ENCODE data around the gene MEST. TPM values are rescaled to one million over a fixed set of nuclear protein-coding genes. Genes with fewer than 3 reads are reported as not detected.

MEST gene
- total and polyA plus RNA-seq, 2 donors (not counting 1 experiment from before 2014, with no cell fraction given), result 38.8 to 382 TPM

DNA sequence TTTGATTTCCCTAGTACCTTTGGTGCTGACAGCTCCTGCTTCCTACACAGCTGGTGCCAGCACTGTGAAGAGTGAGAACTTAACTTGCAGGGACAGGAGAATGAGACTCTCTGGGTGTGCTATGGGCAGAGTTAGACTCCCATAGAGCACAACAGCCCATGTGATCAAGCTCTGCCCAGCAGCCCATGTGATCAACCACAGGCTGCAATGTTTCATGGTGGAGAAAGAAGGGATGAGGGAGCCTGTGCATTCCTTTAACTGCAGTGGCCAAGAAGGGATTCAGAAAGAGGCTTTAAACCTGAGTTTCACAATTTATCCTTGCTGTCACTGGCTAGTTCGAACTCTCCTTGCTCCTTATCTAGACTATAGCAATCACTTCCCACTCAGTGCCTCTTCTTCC is 10.0 kb upstream of the MEST start:
- H3K79me2 ChIP-seq (ENCODE audit: control insufficient read depth, insufficient read depth, low read length), result no peaks in the 10 kb centered on the region
- no peak overlapping the region for H3K27ac ChIP-seq (ENCODE audit: insufficient read depth, low read length)
- no peaks in the 10 kb centered on the region for H3K9me3 ChIP-seq (ENCODE audit: control insufficient read depth, insufficient read depth, low read depth, low read length)
- no peak overlapping the region for H3K4me3 ChIP-seq (replicated peaks in 1 of 4; ENCODE audit: control extremely low read depth in 1 of 4, insufficient read depth in 1 of 4, low read depth in 3 of 4, low read length in 4 of 4)
- H3K9ac ChIP-seq (ENCODE audit: insufficient read depth, low read length), result no peak overlapping the region
- no peaks in the 10 kb centered on the region for H3K27me3 ChIP-seq (ENCODE audit: control insufficient read depth, insufficient read depth, low read length)
- no peak overlapping the region for H3K4me2 ChIP-seq (ENCODE audit: extremely low read depth, insufficient read depth, low read length)
- H4K20me1 ChIP-seq (ENCODE audit: control insufficient read depth, extremely low read depth, insufficient read depth, low read length), result no peaks in the 10 kb centered on the region
- TF ChIP-seq EZH2 (IDR thresholded peaks at IDR 0.05; ENCODE audit: low read length, missing control alignments), result no peak
- TF ChIP-seq, protein P1, sequence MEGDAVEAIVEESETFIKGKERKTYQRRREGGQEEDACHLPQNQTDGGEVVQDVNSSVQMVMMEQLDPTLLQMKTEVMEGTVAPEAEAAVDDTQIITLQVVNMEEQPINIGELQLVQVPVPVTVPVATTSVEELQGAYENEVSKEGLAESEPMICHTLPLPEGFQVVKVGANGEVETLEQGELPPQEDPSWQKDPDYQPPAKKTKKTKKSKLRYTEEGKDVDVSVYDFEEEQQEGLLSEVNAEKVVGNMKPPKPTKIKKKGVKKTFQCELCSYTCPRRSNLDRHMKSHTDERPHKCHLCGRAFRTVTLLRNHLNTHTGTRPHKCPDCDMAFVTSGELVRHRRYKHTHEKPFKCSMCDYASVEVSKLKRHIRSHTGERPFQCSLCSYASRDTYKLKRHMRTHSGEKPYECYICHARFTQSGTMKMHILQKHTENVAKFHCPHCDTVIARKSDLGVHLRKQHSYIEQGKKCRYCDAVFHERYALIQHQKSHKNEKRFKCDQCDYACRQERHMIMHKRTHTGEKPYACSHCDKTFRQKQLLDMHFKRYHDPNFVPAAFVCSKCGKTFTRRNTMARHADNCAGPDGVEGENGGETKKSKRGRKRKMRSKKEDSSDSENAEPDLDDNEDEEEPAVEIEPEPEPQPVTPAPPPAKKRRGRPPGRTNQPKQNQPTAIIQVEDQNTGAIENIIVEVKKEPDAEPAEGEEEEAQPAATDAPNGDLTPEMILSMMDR (conservative IDR thresholded peaks at IDR 0.05 in 1 of 2, IDR thresholded peaks at IDR 0.05 in 1 of 2; ENCODE audit: low read depth in 1 of 2, low read length in 2 of 2), result no peak
- DNase-seq (ENCODE audit: low read depth in 2 of 2), result peak; percentile 24 to 76
- H3K36me3 ChIP-seq (ENCODE audit: control insufficient read depth, insufficient read depth, low read length), result no peaks in the 10 kb centered on the region
- no peak overlapping the region for H2AFZ ChIP-seq (ENCODE audit: low read length)
- H3K4me1 ChIP-seq (ENCODE audit: control insufficient read depth, extremely low read depth, insufficient read depth, low read length), result no peaks in the 10 kb centered on the region

DNA sequence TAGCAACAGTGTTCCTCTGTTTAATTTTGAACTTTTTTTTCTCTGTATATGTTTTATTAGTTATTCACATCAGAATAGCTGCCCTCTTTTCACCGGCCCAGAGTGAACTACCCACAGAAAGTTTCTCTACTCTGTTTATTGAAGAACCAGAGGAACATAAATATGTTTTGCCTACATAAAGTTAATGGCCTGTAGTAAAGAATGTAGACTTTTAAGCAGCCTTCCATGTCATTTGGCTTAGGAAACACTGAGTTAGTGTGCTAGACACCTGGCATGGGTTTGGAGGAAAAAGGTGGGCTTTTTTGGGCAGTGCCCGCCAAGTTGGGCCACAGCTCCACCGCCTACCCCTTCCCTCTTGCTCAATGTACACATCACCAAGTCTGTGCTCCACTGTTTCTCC is 8.9 kb upstream of the MEST start:
- H4K20me1 ChIP-seq (ENCODE audit: control insufficient read depth, extremely low read depth, insufficient read depth, low read length), result no peaks in the 10 kb centered on the region
- H3K27ac ChIP-seq (ENCODE audit: insufficient read depth, low read length), result no peak overlapping the region
- H3K79me2 ChIP-seq (ENCODE audit: control insufficient read depth, insufficient read depth, low read length), result no peaks in the 10 kb centered on the region
- H3K36me3 ChIP-seq (ENCODE audit: control insufficient read depth, insufficient read depth, low read length), result no peaks in the 10 kb centered on the region
- no peak overlapping the region for H3K4me2 ChIP-seq (ENCODE audit: extremely low read depth, insufficient read depth, low read length)
- H3K4me3 ChIP-seq (replicated peaks in 1 of 4; ENCODE audit: control extremely low read depth in 1 of 4, insufficient read depth in 1 of 4, low read depth in 3 of 4, low read length in 4 of 4), result no peak overlapping the region
- no peak overlapping the region for H2AFZ ChIP-seq (ENCODE audit: low read length)
- H3K9ac ChIP-seq (ENCODE audit: insufficient read depth, low read length), result no peak overlapping the region
- TF ChIP-seq EZH2 (IDR thresholded peaks at IDR 0.05; ENCODE audit: low read length, missing control alignments), result no peak
- TF ChIP-seq, protein P1 (conservative IDR thresholded peaks at IDR 0.05 in 1 of 2, IDR thresholded peaks at IDR 0.05 in 1 of 2; ENCODE audit: low read depth in 1 of 2, low read length in 2 of 2), result no peak
- no peaks in the 10 kb centered on the region for H3K4me1 ChIP-seq (ENCODE audit: control insufficient read depth, extremely low read depth, insufficient read depth, low read length)
- H3K9me3 ChIP-seq (ENCODE audit: control insufficient read depth, insufficient read depth, low read depth, low read length), result no peaks in the 10 kb centered on the region
- H3K27me3 ChIP-seq (ENCODE audit: control insufficient read depth, insufficient read depth, low read length), result no peaks in the 10 kb centered on the region
- DNase-seq (ENCODE audit: low read depth in 2 of 2), result no peak

DNA sequence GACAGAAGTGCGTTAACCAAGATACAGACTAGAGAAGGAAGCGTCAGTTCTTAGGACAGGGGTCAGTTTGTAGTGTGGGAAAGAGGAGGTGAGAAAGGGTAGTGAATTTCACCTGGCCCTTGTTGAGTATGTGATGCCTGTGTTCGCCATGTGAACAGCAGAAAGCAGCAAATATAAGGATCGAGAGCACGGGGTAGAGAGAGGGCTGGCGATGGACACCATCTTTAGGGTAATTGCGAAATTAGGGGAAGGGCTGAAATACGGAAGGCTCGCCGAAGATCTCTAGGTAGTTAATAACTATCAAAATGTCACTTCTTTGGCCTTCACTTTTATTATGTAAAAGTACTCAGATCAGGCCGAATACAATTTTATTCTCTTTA is 6.2 kb upstream of the MEST start:
- Histone ChIP-seq H3K79me2 (ENCODE audit: control insufficient read depth, insufficient read depth, low read length) (no peaks in the 10 kb centered on the region), H3K4me1 (ENCODE audit: control insufficient read depth, extremely low read depth, insufficient read depth, low read length) (peaks cover 4% of the 10 kb centered on the region), H3K4me2 (ENCODE audit: extremely low read depth, insufficient read depth, low read length) (no peak overlapping the region), H3K27ac (ENCODE audit: insufficient read depth, low read length) (no peak overlapping the region), H3K27me3 (ENCODE audit: control insufficient read depth, insufficient read depth, low read length) (no peaks in the 10 kb centered on the region), H3K4me3 (replicated peaks in 1 of 4; ENCODE audit: control extremely low read depth in 1 of 4, insufficient read depth in 1 of 4, low read depth in 3 of 4, low read length in 4 of 4) (no peak overlapping the region), H3K9me3 (ENCODE audit: control insufficient read depth, insufficient read depth, low read depth, low read length) (no peaks in the 10 kb centered on the region), H3K36me3 (ENCODE audit: control insufficient read depth, insufficient read depth, low read length) (no peaks in the 10 kb centered on the region), H3K9ac (ENCODE audit: insufficient read depth, low read length) (no peak overlapping the region), H4K20me1 (ENCODE audit: control insufficient read depth, extremely low read depth, insufficient read depth, low read length) (no peaks in the 10 kb centered on the region), H2AFZ (ENCODE audit: low read length) (no peak overlapping the region)
- no peak for DNase-seq (ENCODE audit: low read depth in 2 of 2)
- TF ChIP-seq EZH2 (IDR thresholded peaks at IDR 0.05; ENCODE audit: low read length, missing control alignments), result no peak
- TF ChIP-seq, protein P1 (conservative IDR thresholded peaks at IDR 0.05 in 1 of 2, IDR thresholded peaks at IDR 0.05 in 1 of 2; ENCODE audit: low read depth in 1 of 2, low read length in 2 of 2), result no peak
